GM15510 (cell line): ENCODE data around the gene WDR6.

Experiments
- POLR2A ChIP-seq: IDR thresholded peaks from 3 replicates; pipeline ENCODE4 v1.6.1; 2011; ENCODE audit warnings: borderline replicate concordance; ENCODE audit not compliant: insufficient read length; ENCODE audit errors: extremely low read depth

The WDR6 gene

DNA sequence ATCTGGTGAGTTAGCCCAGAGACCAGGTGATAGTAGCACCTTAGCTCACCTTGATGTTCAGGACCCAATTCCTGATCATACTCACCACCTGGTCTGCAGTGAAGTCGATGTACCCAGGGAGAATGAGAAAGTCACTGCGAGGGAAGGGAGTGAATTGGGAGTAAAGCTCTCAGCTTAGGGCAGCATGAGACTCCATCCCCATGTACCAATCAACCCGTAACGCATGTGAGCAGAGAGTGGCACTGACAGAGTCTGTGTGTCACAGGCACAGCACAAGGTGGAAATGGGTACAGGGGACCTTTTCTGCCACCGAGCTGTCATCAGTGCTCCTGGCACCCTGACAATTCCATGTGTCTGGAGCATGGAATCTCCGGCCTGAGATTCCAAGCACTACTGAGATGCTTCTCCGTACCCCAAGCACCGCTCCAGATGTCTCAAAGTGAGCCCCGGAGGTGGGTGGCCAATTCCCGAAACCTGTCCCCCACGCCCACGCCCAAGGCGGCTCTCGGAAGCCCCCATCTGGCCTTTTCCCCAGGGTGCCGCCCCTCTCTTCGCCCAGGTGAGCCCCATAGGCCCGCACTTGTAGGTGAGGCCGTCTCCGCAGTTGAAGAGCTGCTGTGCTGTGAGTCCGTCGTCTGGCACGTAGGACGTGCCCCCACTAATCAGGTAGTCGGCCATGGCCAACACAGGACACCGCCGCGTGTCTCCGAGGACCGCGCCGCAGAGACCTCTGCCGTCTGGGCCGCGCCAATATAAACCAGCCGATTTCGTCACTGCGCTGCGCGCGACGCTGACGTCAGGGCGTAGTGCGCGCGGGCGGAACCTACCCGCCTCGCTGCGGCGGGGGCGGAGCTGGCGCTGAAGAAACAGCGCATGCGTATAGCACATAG lies 21.7 kb downstream of the WDR6 start, which contains the start of gene IMPDH2:
Gene IMPDH2, minus strand, starts transcription at position 726 of the 890 bp plus-strand sequence. Its CDS starts 48 bp downstream, at position 678.
- TF ChIP-seq POLR2A = peak; percentile 100

- no peak for TF ChIP-seq POLR2A
These were observed 22.3 kb downstream of the WDR6 start for GRCh38 chr3:49029563-49029884.

GRCh38 chr3:49030321-49030720 lies 23.1 kb downstream of the WDR6 start:
- no peak for TF ChIP-seq POLR2A

DNA sequence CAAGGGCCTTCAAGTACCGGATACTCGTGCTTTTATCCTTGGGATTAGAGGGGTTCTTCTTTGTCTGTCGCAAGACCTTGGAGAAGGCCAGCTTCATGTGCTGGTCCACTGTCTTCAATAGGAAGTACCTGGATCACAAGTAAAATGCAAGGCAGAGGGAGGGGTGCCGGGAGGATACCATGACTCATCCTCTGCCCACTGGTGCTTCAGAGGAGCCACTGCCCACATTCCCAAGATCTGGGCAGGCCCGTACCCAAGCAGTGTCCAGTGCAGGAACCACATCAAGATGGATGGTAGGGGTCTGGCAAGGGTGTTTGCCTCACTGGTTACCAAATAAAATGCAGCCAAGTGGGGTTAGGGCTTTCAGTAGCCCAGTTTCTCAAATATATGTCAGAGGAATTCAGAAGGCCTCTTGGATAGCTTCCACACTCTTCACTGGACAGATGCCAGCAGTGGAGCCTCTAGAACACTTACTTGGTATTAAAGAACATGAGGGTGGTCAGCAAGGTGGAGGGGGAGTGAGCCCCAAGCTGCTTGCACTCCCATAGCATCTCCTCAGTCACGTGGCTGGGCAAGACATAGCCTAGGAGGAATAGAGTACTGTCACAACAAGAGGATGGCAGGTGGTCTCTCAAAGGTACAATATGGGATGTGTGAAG lies 25.6 kb downstream of the WDR6 start:
- TF ChIP-seq POLR2A = no peak

- no peak for TF ChIP-seq POLR2A
These were observed 27.5 kb downstream of the WDR6 start for GRCh38 chr3:49034650-49035049.

GRCh38 chr3:49035281-49035680 lies 28.1 kb downstream of the WDR6 start:
- no peak for TF ChIP-seq POLR2A

DNA sequence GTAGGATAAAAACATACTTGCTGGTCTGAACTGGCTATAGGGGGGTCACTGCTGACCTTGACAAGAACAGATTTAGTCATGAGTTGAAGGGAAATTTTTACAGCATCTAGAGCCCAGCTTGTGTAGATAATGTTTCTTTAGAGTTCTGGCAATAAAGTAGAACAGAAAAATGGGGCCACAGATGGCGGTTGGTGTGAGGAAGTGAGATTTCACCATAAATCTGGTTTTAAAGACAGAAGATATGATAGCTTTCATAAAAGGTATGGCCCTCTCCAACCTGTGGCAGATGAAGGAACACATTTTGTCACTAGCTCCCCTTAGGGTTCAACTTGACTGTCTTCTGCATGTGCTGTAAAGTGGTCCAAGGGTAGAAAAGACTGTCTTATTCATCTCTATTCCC lies 46.4 kb downstream of the WDR6 start:
- no peak for TF ChIP-seq POLR2A

DNA sequence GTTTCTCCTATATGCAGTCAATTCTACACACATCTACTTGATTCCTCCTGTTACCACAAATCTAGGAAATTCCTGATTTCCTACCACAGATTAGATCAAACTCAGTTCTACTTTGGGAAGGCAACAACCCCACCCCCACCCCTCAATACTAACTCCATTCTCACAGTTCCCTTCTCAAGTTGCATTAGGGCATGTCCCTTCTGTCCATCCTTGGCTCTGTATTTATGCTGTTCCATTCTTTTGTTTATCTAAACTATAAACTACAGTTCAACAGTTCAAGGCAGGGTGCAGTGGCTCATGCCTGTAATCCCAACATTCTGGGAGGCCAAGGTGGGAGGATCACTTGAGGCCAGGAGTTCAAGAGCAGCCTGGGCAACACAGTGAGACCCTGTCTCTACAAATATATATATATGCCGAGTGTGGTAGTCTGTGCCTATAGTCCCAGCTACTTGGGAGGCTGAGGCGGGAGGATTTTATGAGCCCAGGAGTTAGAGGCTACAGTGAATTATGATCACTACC lies 47.2 kb downstream of the WDR6 start:
- no peak for TF ChIP-seq POLR2A

DNA sequence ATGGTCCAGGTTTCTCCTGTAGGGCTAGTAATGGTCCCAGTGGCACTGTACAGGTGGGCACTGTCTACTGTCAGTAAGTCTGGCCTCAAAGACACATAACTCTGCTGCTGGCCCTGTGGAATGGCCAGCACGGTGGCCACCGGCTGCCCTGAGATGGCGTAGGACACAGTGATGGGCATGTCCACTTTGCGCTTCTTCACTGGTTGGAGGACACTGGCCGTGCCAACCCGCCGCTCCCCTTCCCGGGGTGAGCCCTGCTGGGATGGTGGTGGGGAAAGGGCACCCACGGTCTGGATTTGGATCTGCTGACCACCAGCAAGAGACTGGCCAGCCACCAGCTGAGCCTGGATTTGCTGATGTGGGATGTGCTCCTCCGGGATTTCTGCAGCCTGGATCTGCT lies 50.1 kb downstream of the WDR6 start:
- TF ChIP-seq POLR2A = no peak

DNA sequence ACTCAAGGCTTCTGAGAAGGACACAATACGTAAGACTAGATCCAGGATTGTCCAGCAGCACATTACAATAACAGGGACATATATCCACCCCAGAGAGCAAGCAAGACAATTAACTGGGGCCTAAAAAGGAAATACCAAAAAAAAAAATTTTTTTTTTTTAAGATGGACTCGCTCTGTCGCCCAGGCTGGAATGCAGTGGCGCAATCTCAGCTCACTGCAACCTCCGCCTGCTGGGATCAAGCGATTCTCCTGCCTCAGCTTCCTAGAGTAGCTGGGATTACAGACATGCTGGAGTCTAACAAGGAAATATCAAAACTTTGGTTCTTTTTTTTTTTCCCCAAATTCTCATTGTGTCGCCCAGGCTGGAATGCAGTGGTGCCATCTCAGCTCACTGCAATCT lies 50.8 kb downstream of the WDR6 start:
- no peak for TF ChIP-seq POLR2A
